ENCODE results near the gene CALML5.
A peak's percentile ranks its signal among the peaks of the same experiment; 100 is the strongest.

CALML5 gene

GRCh38 chr10:5517546-5517945, 18.2 kb upstream of the CALML5 start:
- DNase-seq (ENCODE audit: extremely low read depth in 1 of 2, low read depth in 1 of 2), result no peak

DNA sequence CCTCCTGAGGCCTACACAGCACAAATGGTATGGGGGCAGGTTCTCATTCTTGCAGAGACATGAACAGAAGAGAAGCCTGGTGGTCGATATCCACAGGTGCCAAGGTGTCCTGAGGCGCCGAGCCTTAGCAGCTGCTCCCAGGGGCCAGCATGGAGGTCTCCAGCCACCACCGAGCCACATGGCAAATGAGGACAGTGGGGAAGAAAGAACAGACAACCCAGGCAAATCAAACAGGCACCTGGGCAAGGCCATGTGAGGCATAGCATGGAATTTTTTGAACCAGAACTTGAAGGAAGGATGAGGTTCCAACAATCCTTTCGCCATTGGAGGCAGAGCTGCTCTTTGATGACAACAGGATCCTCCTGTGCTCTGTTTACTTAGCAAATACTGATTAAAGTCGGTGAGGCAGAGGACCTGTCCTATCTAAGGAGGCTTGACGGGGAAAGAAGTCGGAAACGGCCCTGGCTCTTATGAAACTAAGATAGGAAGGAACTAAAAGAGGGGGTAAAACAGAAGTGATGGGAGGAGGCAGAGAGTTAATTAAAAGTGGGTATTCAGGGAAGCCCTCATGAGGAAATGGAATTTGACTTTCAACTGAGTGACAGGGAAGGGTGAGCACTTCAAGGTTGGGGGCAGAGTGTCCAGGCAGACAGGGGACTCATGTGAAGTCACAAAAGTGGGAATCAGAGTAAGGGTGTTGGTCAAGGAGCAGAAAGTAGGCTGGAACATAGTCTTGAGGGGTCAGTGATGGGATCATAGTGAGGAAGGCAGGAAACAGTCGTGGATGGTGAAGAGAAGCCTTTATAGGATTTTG, 16.8 kb upstream of the CALML5 start:
- no peak for DNase-seq (ENCODE audit: extremely low read depth in 1 of 2, low read depth in 1 of 2)

DNA sequence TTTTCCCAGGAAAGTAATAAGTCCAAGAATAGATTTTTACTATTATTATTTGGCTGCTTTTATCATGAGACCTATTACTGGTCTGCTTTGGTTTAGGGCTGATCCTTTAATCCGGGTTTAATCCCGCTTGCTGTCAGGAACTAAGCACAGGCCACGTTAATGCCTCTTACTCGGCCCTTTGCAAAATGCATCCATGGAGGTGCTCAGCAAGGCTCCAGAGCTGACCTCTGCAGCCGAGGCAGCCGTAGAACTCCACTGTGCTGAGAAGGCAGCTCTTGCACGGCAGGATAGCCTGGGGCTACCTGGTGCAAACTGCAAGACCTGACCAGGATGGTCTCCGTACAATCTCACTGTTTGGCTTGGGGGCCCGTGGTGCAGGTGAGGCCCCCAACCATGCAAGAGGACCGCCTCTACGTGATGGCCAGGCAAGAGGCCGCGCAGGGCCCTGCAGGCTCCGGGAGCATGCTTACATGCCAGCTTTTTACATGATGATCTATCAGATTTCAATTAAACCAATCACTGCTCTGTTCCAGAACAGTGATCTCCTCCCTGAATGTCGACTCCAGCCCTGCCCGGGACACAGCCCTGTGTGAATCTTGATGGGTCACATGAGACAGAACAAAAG, 15.0 kb upstream of the CALML5 start:
- DNase-seq (ENCODE audit: extremely low read depth in 1 of 2, low read depth in 1 of 2), result no peak

- DNase-seq (ENCODE audit: extremely low read depth in 1 of 2, low read depth in 1 of 2), result peak in 1 of 2 donors; percentile 34
Observed at GRCh38 chr10:5512881-5513612, 13.7 kb upstream of the CALML5 start.

GRCh38 chr10:5512331-5512730, 13.0 kb upstream of the CALML5 start:
- no peak for DNase-seq (ENCODE audit: extremely low read depth in 1 of 2, low read depth in 1 of 2)

- DNase-seq (ENCODE audit: extremely low read depth in 1 of 2, low read depth in 1 of 2), result no peak
Observed at GRCh38 chr10:5511885-5512280, 12.5 kb upstream of the CALML5 start.

GRCh38 chr10:5511231-5511884, 12.0 kb upstream of the CALML5 start:
- DNase-seq (ENCODE audit: extremely low read depth in 1 of 2, low read depth in 1 of 2), result no peak

- DNase-seq (ENCODE audit: extremely low read depth in 1 of 2, low read depth in 1 of 2), result no peak
Observed at GRCh38 chr10:5510281-5511072, 11.1 kb upstream of the CALML5 start.

DNA sequence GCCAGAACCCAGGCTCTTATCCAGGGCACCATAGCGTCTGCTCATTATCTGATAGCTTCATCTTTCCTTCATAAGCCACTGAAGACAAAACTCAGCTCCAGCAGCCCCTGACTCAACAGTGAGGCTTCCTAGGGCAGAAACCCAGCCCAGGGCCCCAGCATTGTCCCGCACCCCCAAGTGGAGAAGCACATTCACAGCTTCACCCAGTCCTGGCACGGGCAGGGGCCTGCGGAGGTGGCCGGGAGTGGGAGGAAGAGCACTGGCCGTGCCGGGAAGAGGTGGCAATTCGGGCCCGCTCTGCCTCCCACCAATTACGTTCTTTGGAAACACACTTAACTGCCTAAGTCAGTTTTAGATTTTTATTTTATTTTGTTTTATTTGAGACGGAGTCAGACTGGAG, 10.3 kb upstream of the CALML5 start:
- DNase-seq (ENCODE audit: extremely low read depth in 1 of 2, low read depth in 1 of 2), result no peak

DNA sequence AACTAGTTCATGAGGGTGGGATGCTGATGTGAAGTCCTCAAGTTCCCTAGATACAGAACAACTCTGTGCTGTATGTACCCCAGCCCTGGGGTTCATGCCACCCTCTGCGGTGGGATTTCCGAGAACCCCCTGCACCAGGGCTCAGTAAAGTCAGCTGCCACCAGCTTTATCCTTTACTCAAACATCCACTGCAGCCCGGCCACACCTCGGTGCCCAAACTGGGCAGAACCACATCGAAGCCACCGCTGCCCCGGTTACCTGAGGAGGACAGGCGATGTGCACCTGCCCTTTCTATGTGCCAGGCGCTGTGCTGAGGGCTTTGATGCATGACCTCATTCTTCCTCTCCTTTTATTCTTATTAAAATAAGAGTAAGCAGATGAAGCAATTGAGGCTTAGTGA, 9.9 kb upstream of the CALML5 start:
- DNase-seq (ENCODE audit: extremely low read depth in 1 of 2, low read depth in 1 of 2), result no peak

DNA sequence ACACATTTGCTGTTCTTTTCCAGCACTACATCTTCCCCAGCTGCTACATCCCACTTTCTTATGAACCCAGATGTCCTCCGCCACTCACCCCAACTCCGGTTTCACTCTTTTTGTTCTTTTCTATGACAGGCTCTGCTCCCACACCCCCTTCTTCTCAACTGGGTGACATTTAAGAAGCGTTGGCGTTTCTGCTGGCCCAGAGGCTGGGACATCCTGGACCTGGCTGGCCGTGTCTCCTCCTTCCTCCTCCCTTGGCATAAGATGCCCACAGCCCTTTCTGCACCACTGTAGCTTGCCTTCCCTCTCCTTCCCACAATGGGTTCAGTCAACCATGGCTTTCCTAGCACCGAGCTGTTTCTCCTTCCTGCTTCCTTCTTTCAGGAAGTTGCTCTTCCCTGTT, 9.4 kb upstream of the CALML5 start:
- DNase-seq (ENCODE audit: extremely low read depth in 1 of 2, low read depth in 1 of 2), result no peak

GRCh38 chr10:5508161-5508604, 8.8 kb upstream of the CALML5 start:
- no peak for DNase-seq (ENCODE audit: extremely low read depth in 1 of 2, low read depth in 1 of 2)

- no peak for DNase-seq (ENCODE audit: extremely low read depth in 1 of 2, low read depth in 1 of 2)
Observed at GRCh38 chr10:5507649-5508131, 8.3 kb upstream of the CALML5 start.

DNA sequence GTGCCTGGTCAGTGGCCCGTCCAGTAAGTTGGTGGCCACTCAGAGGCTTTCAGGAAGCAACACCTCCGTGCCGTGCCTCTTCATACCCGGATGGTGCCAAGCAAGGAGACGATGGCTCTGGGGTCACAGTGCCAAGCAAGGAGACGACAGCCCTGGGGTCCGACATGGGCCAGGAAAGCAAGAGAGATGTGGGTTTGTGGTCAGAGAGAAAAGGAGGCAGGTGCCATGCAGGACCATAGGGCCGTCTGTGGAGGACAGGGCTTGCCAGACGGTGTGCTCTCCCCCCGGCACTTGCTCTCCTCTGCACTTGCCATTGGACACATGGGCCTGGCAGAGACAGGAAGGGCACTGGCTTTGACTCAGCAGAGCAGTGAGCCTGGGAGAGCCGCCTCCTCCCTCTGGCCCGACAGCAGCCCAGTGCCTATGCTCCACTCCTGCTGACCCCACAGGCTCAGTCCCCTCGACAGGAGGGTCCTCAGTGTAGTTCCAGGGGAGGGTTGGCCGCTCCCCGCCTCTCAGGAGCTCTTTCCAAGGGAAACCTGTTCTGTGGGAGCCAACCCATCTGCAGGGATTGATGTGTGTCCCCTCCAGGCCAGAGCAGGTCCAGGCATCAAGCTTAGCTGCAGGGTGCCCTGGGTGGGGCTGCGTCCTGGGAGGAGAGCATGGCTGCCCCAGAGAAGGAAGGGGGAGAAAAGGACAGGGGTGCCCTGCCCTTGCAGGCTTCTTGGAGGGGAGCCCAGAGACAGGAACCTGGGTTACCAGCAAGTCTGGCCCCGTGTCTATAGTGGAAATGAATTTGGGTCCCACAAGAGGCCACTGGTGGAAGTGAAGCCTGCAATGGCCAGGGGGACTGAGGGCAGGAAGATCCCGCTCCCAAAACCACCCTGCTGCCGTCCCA, 7.6 kb upstream of the CALML5 start:
- no peak for DNase-seq (ENCODE audit: extremely low read depth in 1 of 2, low read depth in 1 of 2)

GRCh38 chr10:5506246-5506645, 6.9 kb upstream of the CALML5 start:
- no peak for DNase-seq (ENCODE audit: extremely low read depth in 1 of 2, low read depth in 1 of 2)

DNA sequence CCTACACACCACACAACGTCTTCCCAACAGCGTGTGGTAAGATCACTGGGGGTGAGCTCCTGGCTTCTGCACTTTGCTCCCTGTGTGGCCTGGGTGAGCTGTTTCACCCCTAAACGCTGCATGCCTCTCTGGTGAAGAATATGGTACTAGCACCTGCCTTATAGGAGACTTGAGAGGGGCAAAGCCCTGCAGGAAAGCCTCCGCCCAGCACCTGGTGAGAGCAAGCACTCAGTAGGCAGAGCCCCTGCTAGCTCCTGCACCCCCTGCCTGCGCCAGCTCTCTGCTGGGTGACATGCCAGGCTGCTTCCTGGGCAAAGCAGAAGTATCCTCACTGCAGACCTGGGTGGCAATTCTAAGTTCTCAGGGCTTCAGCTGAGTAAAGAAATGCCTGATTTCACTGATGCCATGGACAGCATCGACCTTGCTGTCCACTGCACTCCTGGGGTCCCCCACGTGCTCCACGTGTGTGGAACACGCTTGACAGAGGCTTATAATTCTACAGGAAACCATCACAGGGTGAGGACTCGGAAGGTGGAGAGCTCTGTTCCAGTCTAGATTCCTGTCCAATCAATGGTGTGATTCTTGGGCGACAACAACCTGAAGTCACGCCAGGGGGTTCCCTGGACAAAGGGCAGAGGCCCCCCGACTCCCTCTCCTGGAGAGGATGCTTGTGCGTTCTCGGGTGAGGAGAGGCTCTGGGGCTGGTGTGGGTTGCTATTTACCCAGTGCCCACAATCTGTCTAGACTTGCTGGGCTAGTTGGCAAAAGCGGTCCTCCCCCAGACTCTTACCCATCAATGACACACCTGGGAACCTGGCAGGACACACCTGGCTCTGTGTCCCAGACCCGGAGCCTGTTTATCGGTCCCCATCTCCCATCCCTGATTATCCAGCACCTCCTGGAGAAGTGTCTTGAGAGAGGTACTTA, 5.0 kb upstream of the CALML5 start:
- DNase-seq (ENCODE audit: extremely low read depth in 1 of 2, low read depth in 1 of 2), result no peak

DNA sequence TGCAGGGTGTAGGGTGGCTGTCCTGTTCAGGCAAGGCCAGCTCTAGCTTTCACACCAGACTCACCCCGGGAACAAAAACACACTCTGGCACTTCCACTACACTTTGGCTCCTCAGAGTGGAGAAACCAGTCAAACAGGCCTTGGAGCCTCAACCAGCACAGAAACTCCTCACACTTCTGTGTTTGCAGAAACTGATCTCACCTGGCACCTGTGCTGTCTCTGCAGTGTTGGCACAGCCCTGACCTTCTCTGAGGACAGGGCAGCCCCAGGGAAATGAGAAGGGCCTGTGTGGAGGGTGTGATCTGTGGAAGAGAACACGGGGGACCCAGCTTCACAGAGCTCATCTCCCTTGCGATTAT, 4.1 kb upstream of the CALML5 start:
- no peak for DNase-seq (ENCODE audit: extremely low read depth in 1 of 2, low read depth in 1 of 2)
